ENCODE data around the gene RNASET2. TPM values are rescaled to one million over a fixed set of nuclear protein-coding genes. Genes with fewer than 3 reads are reported as not detected.

Gene RNASET2
- total and polyA plus RNA-seq, 10 of the 15 experiments (the other 5 are each of a cell fraction or from before 2014, with no cell fraction given), result 5.5 to 225 (median 50.2) TPM

GRCh38 chr6:166907373-166907841 lies 48.9 kb downstream of the RNASET2 start:
- RAD21 ChIA-PET (ENCODE audit: unreplicated experiment), result interaction anchor here (0.9 to 1.6 kb wide), 2 partner anchors 43 to 44 kb away, joined by 3 read pairs; no protein-coding TSS in a partner anchor
- peak; percentile 35 for FAIRE-seq
- CTCF ChIA-PET, result interaction anchor here (1.3 to 1.9 kb wide), 4 partner anchors 11 to 234 kb away, joined by 3 to 10 read pairs (median 4); no protein-coding TSS in a partner anchor
- in situ Hi-C loops (cut with MboI) (no loop called here), intact Hi-C loops (cut with micrococcal nuclease; ENCODE audit: unreplicated experiment) (no loop called here)
- Histone ChIP-seq H3K4me3 (no peak overlapping the region), H4K20me1 (ENCODE audit: control insufficient read depth, insufficient read depth) (no peaks in the 10 kb centered on the region), H3K79me2 (ENCODE audit: control insufficient read depth, insufficient read depth, low read length) (no peaks in the 10 kb centered on the region), H3K9me3 (replicated peaks; ENCODE audit: control insufficient read depth, insufficient read depth, low read length) (no peaks in the 10 kb centered on the region), H3K27ac (ENCODE audit: control insufficient read depth, insufficient read depth) (peak overlapping the region; percentile 49), H3K36me3 (ENCODE audit: control insufficient read depth in 2 of 2, insufficient read depth in 2 of 2, low read length in 1 of 2) (no peaks in the 10 kb centered on the region), H3K27me3 (replicated peaks in 1 of 2; ENCODE audit: control insufficient read depth in 2 of 2, insufficient read depth in 2 of 2, low read length in 1 of 2) (no peaks in the 10 kb centered on the region), H2AFZ (ENCODE audit: control insufficient read depth, low read depth, low read length) (peak overlapping the region; percentile 46), H3K4me1 (ENCODE audit: control insufficient read depth, insufficient read depth, low read length) (peaks cover 24% of the 10 kb centered on the region), H3K9ac (ENCODE audit: control insufficient read depth, insufficient read depth, low read length) (no peak overlapping the region), H3K4me2 (ENCODE audit: control insufficient read depth, insufficient read depth) (peak overlapping the region; percentile 64)
- SMC1A ChIA-PET (ENCODE audit: uncharacterized antibody, unreplicated experiment), result interaction anchor here (1.6 kb wide), 1 partner anchor 83 kb away, joined by 5 read pairs; no protein-coding TSS in a partner anchor
- peak; percentile 77; the same call in 1 of the 2 replicates for TF ChIP-seq TCF7 (IDR thresholded peaks at IDR 0.05; ENCODE audit: borderline replicate concordance)
- peak; percentile 77 for TF ChIP-seq TAF1 (IDR thresholded peaks at IDR 0.05; ENCODE audit: borderline replicate concordance, low read depth, low read length)
- TF ChIP-seq RUNX3 (IDR thresholded peaks at IDR 0.05; ENCODE audit: low read length), result peak; percentile 87
- 0 out of 2 replicates have a peak, but pooled peaks have one; percentile 36 for TF ChIP-seq CBX5 (IDR thresholded peaks at IDR 0.05; ENCODE audit: low read depth)
- no peak for TF ChIP-seq ATF3 (IDR thresholded peaks at IDR 0.05; ENCODE audit: borderline replicate concordance, extremely low read depth, low read depth, low read length)
- TF ChIP-seq MEF2A (IDR thresholded peaks at IDR 0.05; ENCODE audit: insufficient read depth, low read depth, low read length), result 0 out of 2 replicates have a peak, but pooled peaks have one; percentile 67
- TF ChIP-seq SREBF2 (IDR thresholded peaks at IDR 0.05; ENCODE audit: low read length), result no peak
- TF ChIP-seq, protein P1, sequence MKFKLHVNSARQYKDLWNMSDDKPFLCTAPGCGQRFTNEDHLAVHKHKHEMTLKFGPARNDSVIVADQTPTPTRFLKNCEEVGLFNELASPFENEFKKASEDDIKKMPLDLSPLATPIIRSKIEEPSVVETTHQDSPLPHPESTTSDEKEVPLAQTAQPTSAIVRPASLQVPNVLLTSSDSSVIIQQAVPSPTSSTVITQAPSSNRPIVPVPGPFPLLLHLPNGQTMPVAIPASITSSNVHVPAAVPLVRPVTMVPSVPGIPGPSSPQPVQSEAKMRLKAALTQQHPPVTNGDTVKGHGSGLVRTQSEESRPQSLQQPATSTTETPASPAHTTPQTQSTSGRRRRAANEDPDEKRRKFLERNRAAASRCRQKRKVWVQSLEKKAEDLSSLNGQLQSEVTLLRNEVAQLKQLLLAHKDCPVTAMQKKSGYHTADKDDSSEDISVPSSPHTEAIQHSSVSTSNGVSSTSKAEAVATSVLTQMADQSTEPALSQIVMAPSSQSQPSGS (IDR thresholded peaks at IDR 0.05; ENCODE audit: low read length), result 0 out of 2 replicates have a peak, but pooled peaks have one; percentile 42
- peak; percentile 16 for TF ChIP-seq MEF2B (IDR thresholded peaks at IDR 0.05; ENCODE audit: partially characterized antibody, poor library complexity, severe bottlenecking)
- 0 out of 2 replicates have a peak, but pooled peaks have one; percentile 45 for TF ChIP-seq POLR2A (IDR thresholded peaks at IDR 0.05; ENCODE audit: low read depth, low read length)
- 0 out of 3 replicates have a peak, but pooled peaks have one; percentile 57 for TF ChIP-seq POU2F2 (IDR thresholded peaks at IDR 0.05; ENCODE audit: borderline replicate concordance, low read depth, low read length)
- TF ChIP-seq SPI1 (IDR thresholded peaks at IDR 0.05; ENCODE audit: borderline replicate concordance, insufficient read depth, low read depth, low read length), result peak; percentile 74
- no peak for TF ChIP-seq RB1 (IDR thresholded peaks at IDR 0.05; ENCODE audit: borderline replicate concordance)
- 0 out of 2 replicates have a peak, but pooled peaks have one; percentile 43 for TF ChIP-seq CREB1 (IDR thresholded peaks at IDR 0.05; ENCODE audit: low read depth)
- TF ChIP-seq ZNF24 (IDR thresholded peaks at IDR 0.05), result 0 out of 2 replicates have a peak, but pooled peaks have one; percentile 13
- TF ChIP-seq ATF7 (IDR thresholded peaks at IDR 0.05; ENCODE audit: low read depth), result 0 out of 2 replicates have a peak, but pooled peaks have one; percentile 15
- no peak for TF ChIP-seq GABPA (IDR thresholded peaks at IDR 0.05; ENCODE audit: low read depth)
- 0 out of 2 replicates have a peak, but pooled peaks have one; percentile 50 for TF ChIP-seq MTA3 (IDR thresholded peaks at IDR 0.05; ENCODE audit: borderline replicate concordance, low read length)
- ATAC-seq, result peak; percentile 91
- 11% methylated on average over 8 of the region's 8 CpGs for WGBS (ENCODE audit: insufficient coverage, insufficient replicate concordance, low lambda C conversion rate, missing lambda C conversion rate)
- POLR2A ChIA-PET, result no interaction called here
- BruUV-seq (replicated peaks), result no TSS peak
- DNase-seq (ENCODE audit: low read depth, low spot score), result peak; percentile 53

All from GM12878 (cell line).